ENCODE data around the gene ECT2L.

- no peak for TF ChIP-seq POLR2A (IDR thresholded peaks at IDR 0.05; ENCODE audit: low read depth, low read length)
- TF ChIP-seq POLR2AphosphoS5 (IDR thresholded peaks at IDR 0.05; ENCODE audit: low read depth, low read length): no peak
Observed at GRCh38 chr6:138809677-138810076, 13.8 kb downstream of the ECT2L start.

All from GM12891 (cell line).